DMS114 treated with DMSO at 0.1 percent for 48 hours (cell line): ENCODE measurements around the gene CTNNA2.

Experiments used
- DNase-seq: peaks from one replicate; lab custom pipeline; 2025; ENCODE audit not compliant: unreplicated experiment; lab: John Stamatoyannopoulos, UW

The CTNNA2 gene

DNA sequence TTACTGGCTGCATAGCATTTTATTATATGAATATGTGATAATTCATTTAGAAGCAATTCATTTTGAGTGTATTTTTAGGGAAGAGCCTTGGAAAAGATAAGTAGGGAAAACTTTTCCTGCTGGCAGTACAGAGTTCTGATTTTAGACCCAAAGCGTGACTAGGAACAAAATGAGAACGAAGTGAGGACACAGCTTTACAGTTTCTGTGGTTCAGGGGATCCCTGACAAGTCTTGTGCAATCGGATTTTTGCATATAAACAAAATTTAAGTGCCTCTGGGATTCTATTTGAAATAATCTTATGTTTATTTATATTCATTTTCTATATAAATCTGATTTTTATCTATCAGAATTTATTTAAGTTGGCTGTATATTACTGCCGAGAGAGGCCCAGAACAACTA is 402.6 kb downstream of the CTNNA2 start:
- DNase-seq: no peak

DNA sequence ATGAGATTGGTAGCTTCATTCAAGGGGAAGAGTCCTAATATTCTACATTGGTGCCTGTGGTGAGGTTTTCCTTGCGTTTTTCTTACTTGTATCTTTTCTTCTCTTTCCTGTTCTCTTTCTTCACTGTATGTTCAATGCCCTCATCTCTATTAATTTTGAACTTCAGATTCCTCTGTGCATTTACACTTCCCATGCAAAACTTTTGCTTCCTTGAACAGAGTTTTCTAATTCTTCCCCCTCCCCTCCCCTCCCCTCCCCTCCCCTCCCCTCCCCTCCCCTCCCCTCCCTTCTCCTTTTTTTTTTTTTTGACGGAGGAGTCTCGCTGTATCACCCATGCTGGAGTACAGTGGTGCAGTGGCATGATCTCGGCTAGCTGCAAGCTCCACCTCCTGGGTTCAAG is 403.4 kb downstream of the CTNNA2 start:
- DNase-seq: no peak

DNA sequence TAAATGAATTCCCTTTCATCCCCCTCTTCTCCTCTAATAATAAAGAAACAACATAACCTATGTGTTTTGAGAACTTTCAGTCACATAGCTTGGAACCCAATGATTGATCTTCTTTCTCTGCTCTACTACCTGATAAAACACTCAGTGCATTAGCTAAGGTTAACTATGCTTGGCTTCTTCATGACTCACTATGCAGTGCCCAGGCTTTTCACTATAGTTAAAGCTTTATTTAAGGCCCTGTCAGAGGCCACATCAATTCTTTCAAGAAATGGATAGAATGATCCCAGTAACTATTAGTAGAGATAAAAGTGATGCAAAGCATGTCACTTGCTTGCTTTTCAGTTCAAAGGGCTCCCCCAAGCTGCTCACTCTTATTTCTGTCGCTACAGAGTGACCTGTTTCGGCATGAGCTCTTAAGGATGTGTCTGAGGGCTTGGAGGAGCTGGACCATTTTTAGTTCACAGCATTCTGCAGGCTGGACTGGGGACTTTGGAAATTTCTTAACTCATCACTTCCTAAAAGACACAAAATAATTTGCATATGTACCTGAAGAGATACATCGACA is 407.7 kb downstream of the CTNNA2 start:
- DNase-seq: no peak

DNA sequence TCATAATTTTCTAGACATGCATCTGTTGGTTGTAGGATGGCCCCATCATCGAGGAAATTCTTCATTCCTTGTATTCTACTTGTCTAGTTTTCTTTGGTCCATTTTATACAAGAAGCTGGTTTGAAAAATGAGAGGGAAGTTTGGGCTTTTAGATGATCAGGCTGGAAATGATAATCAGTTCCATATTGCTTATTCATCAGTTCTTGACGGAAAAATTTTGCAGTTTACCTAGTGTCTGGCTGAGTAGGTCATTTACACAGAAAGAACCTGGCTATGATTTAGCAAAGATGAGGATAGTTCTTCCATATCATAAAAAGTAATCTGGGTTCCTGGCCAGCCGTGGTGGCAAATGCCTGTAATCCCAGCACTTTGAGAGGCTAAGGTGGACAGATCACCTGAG is 416.8 kb downstream of the CTNNA2 start:
- no peak for DNase-seq

DNA sequence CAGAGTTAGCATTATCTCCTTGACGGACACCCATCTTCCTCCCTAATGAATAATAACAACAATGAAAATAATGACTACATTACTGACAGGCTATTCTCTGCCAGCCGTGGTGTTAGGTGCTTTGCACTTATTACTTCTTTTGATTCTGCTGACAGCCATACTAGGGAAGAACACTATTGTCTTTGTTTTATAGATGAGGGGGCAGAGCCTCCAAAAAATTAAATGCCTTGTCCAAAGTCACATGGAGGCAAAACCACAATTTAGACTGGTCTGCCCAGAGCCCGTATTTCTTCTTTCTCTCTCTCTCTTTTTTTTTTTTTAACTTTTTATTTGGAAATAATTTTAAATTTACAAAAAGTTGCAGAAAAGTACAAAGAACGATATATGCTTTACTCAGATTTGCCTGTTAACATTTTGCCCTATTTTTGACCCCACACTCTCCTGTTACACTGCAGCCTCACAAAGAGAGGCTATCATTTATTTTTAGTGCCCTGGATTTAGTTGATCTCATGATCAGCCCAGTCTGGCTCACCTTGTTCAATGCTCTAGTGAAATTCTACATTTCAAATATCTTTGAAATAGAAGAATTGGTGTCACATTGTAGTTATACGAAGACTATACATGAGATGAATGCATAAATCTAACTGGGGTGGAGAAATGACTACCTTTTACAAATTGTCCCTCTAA is 422.3 kb downstream of the CTNNA2 start:
- DNase-seq: no peak

DNA sequence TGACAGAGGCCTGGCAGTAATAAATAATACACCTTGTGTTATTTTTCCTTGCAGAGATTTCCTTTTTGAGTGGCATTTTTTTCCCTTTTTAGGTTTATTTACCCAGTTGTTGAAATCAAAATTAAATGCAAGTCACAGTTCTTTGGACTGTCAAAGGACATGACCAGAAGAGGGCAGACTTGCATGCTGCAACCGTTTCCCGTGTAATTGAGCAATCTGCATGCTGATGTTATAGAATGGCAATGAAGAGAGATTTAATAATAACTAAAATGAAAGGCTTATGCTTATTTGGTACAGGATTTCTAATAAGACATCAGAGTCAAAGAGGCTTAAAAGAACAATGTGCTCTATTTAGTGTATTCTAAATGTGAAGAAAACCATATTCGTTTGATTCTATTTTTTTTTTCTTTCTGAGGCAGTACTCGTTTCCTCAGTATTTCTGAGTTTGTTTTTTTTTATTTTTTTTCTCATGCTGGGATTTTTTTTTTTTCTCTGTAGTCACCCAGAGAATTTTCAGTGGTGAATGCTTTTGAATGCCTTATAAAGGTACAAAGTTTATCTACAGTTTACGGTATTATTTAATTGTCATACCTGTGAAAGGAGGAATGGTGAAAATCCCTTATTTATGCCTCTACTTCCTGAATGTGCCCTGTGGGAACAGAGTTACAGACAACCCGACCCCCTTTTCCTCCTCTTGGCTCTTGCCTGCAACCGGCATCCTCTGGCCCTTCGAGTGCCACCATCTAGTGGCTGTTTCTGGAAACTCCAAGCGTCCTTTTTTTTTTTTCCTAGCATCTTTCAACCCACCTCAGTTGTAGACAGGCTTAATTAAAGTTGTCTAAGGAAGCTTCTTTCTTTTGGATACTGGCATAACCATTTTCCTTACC is 423.2 kb downstream of the CTNNA2 start:
- DNase-seq: peak; percentile 42

DNA sequence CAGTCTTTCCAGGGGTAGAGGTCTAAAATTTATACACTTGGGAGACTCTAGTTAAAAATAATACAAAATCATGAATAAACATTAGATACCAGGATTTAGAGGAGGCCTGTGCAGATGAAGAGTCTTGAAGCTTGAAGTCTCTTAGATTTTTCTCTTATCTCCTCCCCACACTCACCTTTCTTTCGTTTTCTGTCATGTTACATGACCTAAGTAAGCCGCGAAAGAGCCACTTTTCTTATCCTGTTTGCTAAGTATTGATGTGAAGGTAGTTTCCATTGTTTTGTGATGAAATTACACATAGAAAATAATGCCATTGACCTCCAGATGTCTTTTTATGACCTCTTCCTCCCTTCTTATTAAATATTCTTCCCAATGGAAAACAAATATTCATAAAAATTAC is 423.9 kb downstream of the CTNNA2 start:
- no peak for DNase-seq

DNA sequence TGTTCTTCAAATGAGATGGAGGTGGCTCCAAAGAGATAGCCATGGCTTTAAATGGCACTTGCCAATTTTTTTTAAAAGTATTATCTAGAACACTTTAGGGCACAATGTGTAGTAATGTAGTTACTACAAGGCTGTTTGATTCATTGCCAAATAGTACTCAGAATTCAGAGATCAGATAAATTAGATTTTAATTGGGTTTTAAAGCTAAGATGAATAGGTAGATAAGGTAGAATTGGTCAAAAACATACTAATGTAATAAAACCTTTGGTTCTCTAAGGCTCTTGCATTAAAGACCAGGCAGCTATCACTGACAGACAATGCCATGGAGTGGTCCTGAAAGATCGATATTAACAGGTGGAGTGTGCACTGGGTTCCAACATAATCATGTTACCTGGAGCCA is 425.8 kb downstream of the CTNNA2 start:
- no peak for DNase-seq

DNA sequence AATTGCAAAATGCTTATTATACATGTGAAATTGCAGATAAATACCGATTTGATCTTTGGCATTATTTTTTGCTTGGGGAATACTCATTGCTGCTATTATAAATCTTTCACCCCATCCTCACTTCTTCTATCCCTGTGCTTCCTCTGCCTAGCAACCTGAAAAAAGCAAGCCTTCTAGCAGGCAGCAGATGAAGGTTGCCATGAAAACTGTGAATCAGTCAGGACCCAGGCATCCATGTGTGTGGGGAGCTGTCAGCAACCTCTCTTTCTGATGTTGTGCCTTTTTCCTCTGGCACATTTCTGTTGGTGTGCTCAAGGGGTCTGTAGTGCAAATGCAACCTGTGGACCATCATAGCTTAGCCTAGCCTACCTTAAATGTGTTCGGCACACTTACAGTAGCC is 427.5 kb downstream of the CTNNA2 start:
- DNase-seq: no peak

DNA sequence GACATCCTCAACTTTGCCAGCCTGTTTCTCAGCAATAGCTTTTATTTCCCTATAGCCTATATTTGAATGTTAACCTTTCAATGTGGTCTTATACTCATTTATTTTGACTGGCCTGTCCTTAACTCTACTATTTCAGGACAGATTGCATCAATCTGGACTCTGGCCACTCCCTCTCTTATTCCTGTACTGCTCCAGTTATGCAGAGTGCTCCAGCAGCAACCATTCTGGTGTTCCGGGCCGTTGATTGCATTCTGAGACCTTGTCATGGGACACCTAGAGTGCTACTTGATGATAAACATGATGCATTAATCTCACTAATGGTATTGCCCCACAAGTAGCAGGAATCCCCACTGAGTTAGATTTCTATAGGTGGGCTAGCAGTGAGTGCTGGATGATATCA is 428.3 kb downstream of the CTNNA2 start:
- DNase-seq: no peak

DNA sequence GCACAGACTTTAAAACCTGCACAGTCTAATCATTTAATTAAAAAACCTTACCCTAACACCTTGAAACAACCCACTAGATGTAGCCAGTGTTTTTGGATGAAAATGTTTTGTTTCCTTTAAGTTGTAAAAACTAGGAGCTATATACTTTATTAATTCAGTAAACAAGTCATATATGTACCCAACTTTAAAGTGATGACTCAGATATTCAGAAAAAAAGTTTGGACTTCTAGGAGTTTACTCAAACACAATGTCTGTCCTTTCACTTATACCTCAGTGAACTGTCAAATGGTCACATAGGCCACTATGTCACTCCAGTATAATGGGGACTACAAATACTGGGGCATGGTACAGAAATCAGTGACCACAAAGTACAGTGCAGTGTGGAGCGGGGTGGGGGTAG is 431.4 kb downstream of the CTNNA2 start:
- no peak for DNase-seq

DNA sequence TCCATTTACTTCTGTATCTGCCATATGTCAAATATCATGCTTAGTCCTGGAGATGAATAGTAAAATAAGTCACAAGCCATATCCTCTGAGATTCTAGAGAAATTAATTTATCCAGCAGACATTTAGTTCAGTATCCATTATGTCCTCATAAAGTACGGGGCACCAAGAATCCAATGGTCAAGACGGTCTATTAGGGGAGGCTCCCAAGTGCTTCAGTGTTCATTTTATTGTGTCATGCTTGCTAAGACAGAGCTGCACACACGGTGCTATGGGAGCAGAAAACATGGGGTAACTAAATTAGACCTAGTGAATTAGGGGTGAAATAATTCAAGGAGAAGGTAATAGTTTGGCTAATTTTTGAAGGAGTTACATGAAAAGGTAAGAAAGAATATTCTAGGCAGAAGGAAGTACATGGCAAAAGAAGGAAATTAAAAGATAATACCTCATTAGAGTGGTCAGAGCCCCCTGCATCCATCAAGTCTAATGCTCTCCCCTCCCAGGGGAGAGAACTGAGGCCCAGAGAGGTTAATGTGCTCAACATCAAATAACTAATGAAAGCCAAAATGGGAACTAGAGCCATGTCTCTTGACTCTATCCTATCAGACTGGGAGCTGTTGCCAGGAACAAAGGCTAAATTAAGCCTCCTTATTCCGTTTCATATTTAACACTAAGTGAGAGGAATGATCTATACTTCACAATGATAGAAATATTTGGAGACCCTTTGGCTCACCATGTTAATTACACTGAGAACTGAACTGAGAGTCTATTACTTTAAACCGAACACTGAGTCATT is 433.0 kb downstream of the CTNNA2 start:
- no peak for DNase-seq

DNA sequence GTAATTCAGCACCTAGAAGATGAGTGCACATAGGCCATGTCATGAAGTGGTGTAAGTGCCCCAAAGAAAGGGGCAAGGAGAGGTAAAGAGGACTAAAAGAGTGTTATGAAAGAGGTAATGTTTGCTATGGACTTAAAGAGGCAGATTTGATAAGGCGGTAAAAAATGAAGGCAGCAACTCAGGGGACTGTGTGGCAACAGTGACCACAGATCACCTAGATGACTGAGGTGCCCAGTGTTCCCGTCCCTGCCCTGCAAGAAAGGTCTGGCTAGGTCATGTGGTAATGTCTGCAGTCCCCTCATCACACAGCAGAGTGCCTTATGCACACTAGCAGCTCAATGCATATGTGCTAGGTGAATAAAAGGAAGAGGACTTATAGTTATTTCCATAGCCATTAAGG is 434.9 kb downstream of the CTNNA2 start:
- no peak for DNase-seq

DNA sequence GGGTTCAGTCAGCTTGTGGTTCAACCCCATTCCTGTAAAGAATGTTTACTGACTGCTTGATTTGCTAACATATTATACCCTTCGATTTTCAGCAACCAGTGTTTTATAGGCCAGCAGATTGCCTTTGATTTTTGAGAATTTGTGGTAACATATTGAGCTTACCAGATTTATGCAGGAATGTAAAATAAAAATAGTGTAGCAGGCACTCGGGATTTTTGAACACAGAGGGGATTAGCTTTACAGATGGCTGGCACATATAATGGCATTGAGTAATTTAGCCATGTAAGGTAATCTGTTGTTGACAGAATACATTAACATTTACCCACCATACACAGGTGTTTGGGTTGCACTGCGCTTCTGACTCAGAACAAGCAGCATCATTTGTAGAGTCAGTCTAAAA is 437.7 kb downstream of the CTNNA2 start:
- DNase-seq: no peak

DNA sequence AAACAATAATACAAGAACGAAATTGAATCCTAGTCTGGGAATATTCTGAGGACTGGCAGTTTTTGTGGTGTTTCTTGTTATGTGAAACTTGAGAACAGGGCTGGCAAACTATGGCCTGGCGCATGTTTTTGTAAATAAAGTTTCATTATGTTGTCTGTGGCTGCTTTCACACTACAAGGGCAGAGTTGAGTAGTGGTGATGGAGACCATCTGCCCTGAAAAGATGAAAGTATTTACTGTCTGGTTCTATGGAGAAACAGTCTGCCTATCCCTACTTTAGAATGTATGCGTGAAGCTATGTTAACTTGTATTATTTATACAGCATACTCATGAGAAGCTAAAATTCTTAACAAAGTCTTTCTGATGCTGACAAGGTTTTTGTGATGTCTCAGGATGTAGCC is 439.8 kb downstream of the CTNNA2 start:
- DNase-seq: no peak

DNA sequence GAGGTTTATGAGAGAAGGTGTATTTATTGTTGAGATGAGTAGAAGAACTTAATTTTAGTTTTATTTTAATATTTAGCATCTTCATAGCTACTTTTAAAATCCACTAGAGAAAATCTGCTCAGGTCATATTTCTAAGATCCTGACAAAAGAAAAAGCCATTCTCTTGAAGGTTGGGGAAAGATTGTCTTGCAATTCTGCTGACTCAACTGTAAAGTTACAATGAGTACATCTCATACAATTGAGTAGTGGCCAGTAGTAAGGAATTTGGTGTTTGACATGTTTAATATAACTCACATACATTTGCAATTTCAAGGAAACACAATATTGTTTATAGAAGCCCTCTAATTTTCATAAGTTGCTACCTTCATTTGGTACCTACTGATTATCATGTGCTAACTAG is 447.2 kb downstream of the CTNNA2 start:
- DNase-seq: no peak

DNA sequence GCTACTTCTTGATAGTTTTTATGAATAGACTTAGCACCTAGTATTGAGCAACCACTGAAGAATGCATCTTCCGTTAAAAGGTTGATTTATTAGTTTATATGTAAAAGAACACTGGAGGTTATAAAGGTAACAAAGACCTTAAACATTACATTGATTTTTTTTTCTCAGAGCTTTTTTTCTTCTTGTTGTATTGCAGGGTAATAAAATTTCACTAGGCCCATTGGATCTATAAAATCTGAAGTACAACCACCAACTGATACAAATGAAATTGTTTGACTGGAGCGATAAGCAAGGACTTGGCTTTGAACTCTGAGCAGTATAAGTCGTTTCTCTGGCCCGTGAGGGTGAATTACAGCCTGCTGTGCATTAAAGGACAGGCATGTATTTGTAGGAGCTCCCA is 447.7 kb downstream of the CTNNA2 start:
- no peak for DNase-seq

DNA sequence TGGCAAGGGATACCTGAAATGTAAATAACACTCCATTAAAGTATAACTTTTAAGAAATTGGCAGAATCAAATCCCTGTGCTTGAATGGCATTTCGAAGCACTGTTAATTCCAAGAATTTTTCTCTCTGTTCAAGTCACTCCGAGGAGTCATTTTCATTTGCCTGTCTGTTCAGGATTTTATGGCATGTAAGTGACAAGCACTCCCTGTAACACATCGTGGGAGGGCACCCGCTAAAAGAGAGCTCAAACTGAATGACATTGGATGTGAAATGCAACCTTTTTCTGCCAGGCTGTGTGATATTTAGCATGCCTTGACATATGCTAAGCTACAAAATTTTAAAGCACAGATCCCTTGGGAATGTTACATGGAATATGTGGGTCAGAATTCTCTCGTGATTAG is 452.1 kb downstream of the CTNNA2 start:
- DNase-seq: no peak

DNA sequence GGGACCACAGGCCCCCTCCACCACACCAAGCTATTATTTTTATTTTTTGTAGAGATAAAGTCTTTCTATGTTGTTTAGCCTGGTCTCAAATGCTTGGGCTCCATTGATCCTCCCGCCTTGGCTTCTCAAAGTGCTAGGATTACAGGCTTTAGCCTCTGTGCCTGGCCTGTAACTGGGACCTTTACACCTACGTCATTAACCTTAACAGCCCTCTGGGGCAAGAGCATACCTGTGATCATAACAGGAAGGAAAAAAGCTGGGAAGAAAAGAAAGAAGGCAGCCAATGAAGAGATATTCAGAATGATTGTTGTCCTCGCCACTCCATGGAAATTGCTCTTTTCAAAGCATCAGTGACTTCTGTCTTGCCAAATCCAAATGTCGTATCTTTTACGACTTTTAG is 453.5 kb downstream of the CTNNA2 start:
- no peak for DNase-seq

DNA sequence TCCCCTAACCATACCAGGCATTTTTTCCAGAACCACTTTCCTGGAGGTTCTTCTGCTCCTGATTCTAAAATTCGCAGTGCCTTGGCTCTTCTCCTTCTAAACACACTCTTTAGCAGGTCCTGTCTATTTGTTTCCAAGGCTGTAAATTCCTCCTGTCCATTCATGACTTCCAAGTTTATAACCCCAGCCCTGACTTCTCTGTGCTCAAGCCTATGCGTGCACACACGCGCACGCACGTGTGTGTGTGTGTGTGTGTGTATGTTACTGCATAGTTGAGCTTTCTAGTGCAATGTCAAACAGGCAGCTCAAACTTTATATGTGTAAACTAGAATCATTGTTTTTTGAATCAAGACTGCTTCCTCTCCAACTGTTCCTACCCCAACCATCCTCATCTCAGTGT is 454.0 kb downstream of the CTNNA2 start:
- no peak for DNase-seq

DNA sequence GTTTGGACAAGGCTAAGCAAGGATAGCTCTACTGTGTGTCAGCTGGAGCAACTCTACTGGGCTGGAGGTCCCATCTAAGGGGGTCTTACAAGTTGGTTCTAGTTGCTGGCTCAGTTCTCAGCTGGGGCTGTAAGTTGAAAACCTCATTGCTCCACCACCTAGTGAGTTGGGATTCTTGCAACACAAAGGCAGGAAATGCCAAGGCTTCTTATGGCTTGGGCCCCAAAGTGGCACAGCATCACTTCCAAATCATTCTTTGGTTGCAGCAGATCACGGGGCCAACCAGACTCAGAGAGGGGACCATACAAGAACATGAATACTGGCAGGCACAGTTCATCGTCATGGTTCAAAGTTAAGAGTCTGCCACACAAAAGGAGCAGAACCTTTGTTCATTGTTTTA is 459.0 kb downstream of the CTNNA2 start:
- DNase-seq: no peak

DNA sequence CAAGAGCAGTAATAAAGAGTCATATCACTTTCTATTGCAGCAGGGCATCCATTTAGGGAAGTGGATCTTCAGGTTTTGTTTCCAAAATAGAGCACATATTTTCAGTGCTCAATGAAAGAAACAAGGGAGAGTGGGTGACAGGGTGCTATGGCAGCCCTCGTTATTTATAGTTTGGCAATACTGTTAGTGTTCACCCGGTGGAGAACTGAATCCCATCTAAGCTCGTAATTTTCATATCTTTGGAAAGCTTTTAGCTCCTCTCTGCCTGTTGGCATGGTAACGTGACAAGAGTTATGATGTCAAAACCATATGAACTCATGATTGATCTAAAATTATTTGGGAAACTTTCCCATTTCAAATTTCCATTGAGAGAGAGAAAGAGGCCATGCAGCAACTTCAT is 459.8 kb downstream of the CTNNA2 start:
- DNase-seq: no peak
